ENCODE results near the gene PLPPR3.
A peak's percentile ranks its signal among the peaks of the same experiment; 100 is the strongest.

PLPPR3 gene

GRCh38 chr19:805600-806550, 15.9 kb downstream of the PLPPR3 start:
- no peak overlapping the region for H3K27ac ChIP-seq (ENCODE audit: low read depth, low read length)
- H3K4me3 ChIP-seq (ENCODE audit: low read depth, low read length): no peak overlapping the region
- H3K9me3 ChIP-seq (ENCODE audit: control insufficient read depth, insufficient read depth, low read depth, low read length): no peaks in the 10 kb centered on the region
- H3K4me1 ChIP-seq (ENCODE audit: control insufficient read depth, insufficient read depth, low read length): peaks cover 13% of the 10 kb centered on the region
- peaks cover 100% of the 10 kb centered on the region for H3K36me3 ChIP-seq (ENCODE audit: control insufficient read depth, insufficient read depth, low read length)
- H3K27me3 ChIP-seq (ENCODE audit: control insufficient read depth, insufficient read depth, low read length): no peaks in the 10 kb centered on the region
- H3K9ac ChIP-seq (ENCODE audit: low read length): no peak overlapping the region

GRCh38 chr19:805166-805551, 16.6 kb downstream of the PLPPR3 start:
- H3K9me3 ChIP-seq (ENCODE audit: control insufficient read depth, insufficient read depth, low read depth, low read length): no peaks in the 10 kb centered on the region
- peaks cover 100% of the 10 kb centered on the region for H3K36me3 ChIP-seq (ENCODE audit: control insufficient read depth, insufficient read depth, low read length)
- no peak overlapping the region for H3K9ac ChIP-seq (ENCODE audit: low read length)
- H3K4me1 ChIP-seq (ENCODE audit: control insufficient read depth, insufficient read depth, low read length): peaks cover 21% of the 10 kb centered on the region
- no peak overlapping the region for H3K27ac ChIP-seq (ENCODE audit: low read depth, low read length)
- H3K4me3 ChIP-seq (ENCODE audit: low read depth, low read length): no peak overlapping the region
- no peaks in the 10 kb centered on the region for H3K27me3 ChIP-seq (ENCODE audit: control insufficient read depth, insufficient read depth, low read length)

- Histone ChIP-seq H3K4me3 (ENCODE audit: low read depth, low read length) (no peak overlapping the region), H3K9ac (ENCODE audit: low read length) (no peak overlapping the region), H3K27me3 (ENCODE audit: control insufficient read depth, insufficient read depth, low read length) (no peaks in the 10 kb centered on the region), H3K27ac (ENCODE audit: low read depth, low read length) (no peak overlapping the region), H3K36me3 (ENCODE audit: control insufficient read depth, insufficient read depth, low read length) (peaks cover 99% of the 10 kb centered on the region), H3K4me1 (ENCODE audit: control insufficient read depth, insufficient read depth, low read length) (peaks cover 25% of the 10 kb centered on the region), H3K9me3 (ENCODE audit: control insufficient read depth, insufficient read depth, low read depth, low read length) (no peaks in the 10 kb centered on the region)
Measured at GRCh38 chr19:804419-805165, 17.2 kb downstream of the PLPPR3 start.

GRCh38 chr19:803686-804418, 17.9 kb downstream of the PLPPR3 start:
- Histone ChIP-seq H3K27ac (ENCODE audit: low read depth, low read length) (no peak overlapping the region), H3K36me3 (ENCODE audit: control insufficient read depth, insufficient read depth, low read length) (peaks cover 98% of the 10 kb centered on the region), H3K4me3 (ENCODE audit: low read depth, low read length) (no peak overlapping the region), H3K4me1 (ENCODE audit: control insufficient read depth, insufficient read depth, low read length) (peaks cover 31% of the 10 kb centered on the region), H3K27me3 (ENCODE audit: control insufficient read depth, insufficient read depth, low read length) (no peaks in the 10 kb centered on the region), H3K9me3 (ENCODE audit: control insufficient read depth, insufficient read depth, low read depth, low read length) (no peaks in the 10 kb centered on the region), H3K9ac (ENCODE audit: low read length) (no peak overlapping the region)

- peaks cover 98% of the 10 kb centered on the region for H3K36me3 ChIP-seq (ENCODE audit: control insufficient read depth, insufficient read depth, low read length)
- H3K27me3 ChIP-seq (ENCODE audit: control insufficient read depth, insufficient read depth, low read length): no peaks in the 10 kb centered on the region
- no peaks in the 10 kb centered on the region for H3K9me3 ChIP-seq (ENCODE audit: control insufficient read depth, insufficient read depth, low read depth, low read length)
- no peak overlapping the region for H3K9ac ChIP-seq (ENCODE audit: low read length)
- no peak overlapping the region for H3K4me3 ChIP-seq (ENCODE audit: low read depth, low read length)
- no peak overlapping the region for H3K27ac ChIP-seq (ENCODE audit: low read depth, low read length)
- peaks cover 31% of the 10 kb centered on the region for H3K4me1 ChIP-seq (ENCODE audit: control insufficient read depth, insufficient read depth, low read length)
Measured at GRCh38 chr19:803099-803561, 18.6 kb downstream of the PLPPR3 start.

- H3K36me3 ChIP-seq (ENCODE audit: control insufficient read depth, insufficient read depth, low read length): peaks cover 93% of the 10 kb centered on the region
- H3K4me3 ChIP-seq (ENCODE audit: low read depth, low read length): no peak overlapping the region
- H3K9ac ChIP-seq (ENCODE audit: low read length): no peak overlapping the region
- peaks cover 31% of the 10 kb centered on the region for H3K4me1 ChIP-seq (ENCODE audit: control insufficient read depth, insufficient read depth, low read length)
- no peaks in the 10 kb centered on the region for H3K27me3 ChIP-seq (ENCODE audit: control insufficient read depth, insufficient read depth, low read length)
- H3K9me3 ChIP-seq (ENCODE audit: control insufficient read depth, insufficient read depth, low read depth, low read length): no peaks in the 10 kb centered on the region
- no peak overlapping the region for H3K27ac ChIP-seq (ENCODE audit: low read depth, low read length)
Measured at GRCh38 chr19:802498-803098, 19.2 kb downstream of the PLPPR3 start.

DNA sequence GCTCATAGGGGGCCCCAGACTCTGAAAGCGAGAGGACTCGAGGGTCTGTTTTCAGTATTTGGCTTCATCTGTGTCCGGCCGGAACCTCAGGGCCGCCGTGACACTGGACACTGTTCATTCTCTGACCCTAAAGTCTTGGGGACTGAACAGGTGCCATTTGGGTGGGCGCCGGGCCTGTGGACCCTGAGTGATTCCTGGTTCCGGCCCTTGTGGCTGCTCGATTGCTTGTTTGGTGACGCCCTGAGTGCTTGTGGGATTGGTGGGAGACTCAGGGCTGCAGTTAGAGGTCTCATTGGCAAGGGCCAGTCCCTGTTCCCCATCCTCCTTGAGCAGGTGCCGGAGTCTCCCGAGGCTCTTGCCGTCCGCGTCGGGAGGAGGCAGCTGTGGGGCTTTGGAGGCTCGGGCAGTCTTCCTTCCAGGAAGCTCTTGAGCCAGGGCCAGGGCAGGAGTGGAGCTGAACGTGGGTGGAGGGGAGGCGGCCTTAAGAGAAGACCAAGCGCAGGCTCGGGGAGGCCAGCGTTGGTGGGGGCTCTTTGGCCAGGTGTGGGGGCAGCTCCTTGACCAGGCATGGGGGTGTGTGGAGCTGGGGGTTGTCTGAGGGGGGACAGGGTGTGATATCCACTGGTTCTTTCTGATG, 19.8 kb downstream of the PLPPR3 start:
- H3K27ac ChIP-seq (ENCODE audit: low read depth, low read length): no peak overlapping the region
- H3K36me3 ChIP-seq (ENCODE audit: control insufficient read depth, insufficient read depth, low read length): peaks cover 87% of the 10 kb centered on the region
- H3K9me3 ChIP-seq (ENCODE audit: control insufficient read depth, insufficient read depth, low read depth, low read length): no peaks in the 10 kb centered on the region
- H3K4me3 ChIP-seq (ENCODE audit: low read depth, low read length): no peak overlapping the region
- peaks cover 31% of the 10 kb centered on the region for H3K4me1 ChIP-seq (ENCODE audit: control insufficient read depth, insufficient read depth, low read length)
- no peaks in the 10 kb centered on the region for H3K27me3 ChIP-seq (ENCODE audit: control insufficient read depth, insufficient read depth, low read length)
- H3K9ac ChIP-seq (ENCODE audit: low read length): peak overlapping the region; percentile 40

- peak overlapping the region; percentile 48 for H3K4me3 ChIP-seq (ENCODE audit: low read depth, low read length)
Measured at GRCh38 chr19:801030-801860, 20.5 kb downstream of the PLPPR3 start.

GRCh38 chr19:800360-801029, 21.3 kb downstream of the PLPPR3 start:
- no peak overlapping the region for H3K27ac ChIP-seq (ENCODE audit: low read depth, low read length)
- H3K36me3 ChIP-seq (ENCODE audit: control insufficient read depth, insufficient read depth, low read length): peaks cover 72% of the 10 kb centered on the region
- H3K4me1 ChIP-seq (ENCODE audit: control insufficient read depth, insufficient read depth, low read length): peaks cover 31% of the 10 kb centered on the region
- H3K4me3 ChIP-seq (ENCODE audit: low read depth, low read length): peak overlapping the region; percentile 48
- H3K9me3 ChIP-seq (ENCODE audit: control insufficient read depth, insufficient read depth, low read depth, low read length): no peaks in the 10 kb centered on the region
- peak overlapping the region; percentile 47 for H3K9ac ChIP-seq (ENCODE audit: low read length)
- H3K27me3 ChIP-seq (ENCODE audit: control insufficient read depth, insufficient read depth, low read length): no peaks in the 10 kb centered on the region

More at GRCh38 chr19:801030-801860, 20.5 kb downstream of the PLPPR3 start:
- Histone ChIP-seq H3K4me1 (ENCODE audit: control insufficient read depth, insufficient read depth, low read length) (peaks cover 31% of the 10 kb centered on the region), H3K27me3 (ENCODE audit: control insufficient read depth, insufficient read depth, low read length) (no peaks in the 10 kb centered on the region), H3K9me3 (ENCODE audit: control insufficient read depth, insufficient read depth, low read depth, low read length) (no peaks in the 10 kb centered on the region), H3K27ac (ENCODE audit: low read depth, low read length) (0 out of 2 replicates have a peak overlapping the region, but pooled peaks have one; percentile 1), H3K9ac (ENCODE audit: low read length) (peak overlapping the region; percentile 19), H3K36me3 (ENCODE audit: control insufficient read depth, insufficient read depth, low read length) (peaks cover 80% of the 10 kb centered on the region)
